ENCODE data around the gene ATP6V0A4.

DNA sequence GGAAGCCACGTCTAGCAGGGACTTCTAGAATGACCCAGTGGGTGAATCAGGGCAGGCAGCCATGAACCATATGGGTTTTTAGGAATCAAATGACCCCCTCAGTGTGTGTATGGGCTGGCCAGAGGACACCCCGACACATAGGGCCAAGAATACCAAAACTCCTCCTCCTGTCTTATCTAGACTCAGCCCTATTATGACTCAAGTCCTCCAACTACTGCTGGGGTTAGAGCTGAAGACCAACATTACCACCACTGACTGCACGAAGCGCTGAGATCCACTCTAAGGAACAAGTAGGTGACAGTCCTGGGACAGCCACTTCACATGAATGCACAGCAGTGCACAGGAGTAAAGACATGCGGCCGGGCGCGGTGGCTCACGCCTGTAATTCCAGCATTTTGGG is 85.3 kb downstream of the ATP6V0A4 start:
- TF ChIP-seq, protein P1, sequence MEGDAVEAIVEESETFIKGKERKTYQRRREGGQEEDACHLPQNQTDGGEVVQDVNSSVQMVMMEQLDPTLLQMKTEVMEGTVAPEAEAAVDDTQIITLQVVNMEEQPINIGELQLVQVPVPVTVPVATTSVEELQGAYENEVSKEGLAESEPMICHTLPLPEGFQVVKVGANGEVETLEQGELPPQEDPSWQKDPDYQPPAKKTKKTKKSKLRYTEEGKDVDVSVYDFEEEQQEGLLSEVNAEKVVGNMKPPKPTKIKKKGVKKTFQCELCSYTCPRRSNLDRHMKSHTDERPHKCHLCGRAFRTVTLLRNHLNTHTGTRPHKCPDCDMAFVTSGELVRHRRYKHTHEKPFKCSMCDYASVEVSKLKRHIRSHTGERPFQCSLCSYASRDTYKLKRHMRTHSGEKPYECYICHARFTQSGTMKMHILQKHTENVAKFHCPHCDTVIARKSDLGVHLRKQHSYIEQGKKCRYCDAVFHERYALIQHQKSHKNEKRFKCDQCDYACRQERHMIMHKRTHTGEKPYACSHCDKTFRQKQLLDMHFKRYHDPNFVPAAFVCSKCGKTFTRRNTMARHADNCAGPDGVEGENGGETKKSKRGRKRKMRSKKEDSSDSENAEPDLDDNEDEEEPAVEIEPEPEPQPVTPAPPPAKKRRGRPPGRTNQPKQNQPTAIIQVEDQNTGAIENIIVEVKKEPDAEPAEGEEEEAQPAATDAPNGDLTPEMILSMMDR (conservative IDR thresholded peaks at IDR 0.05; ENCODE audit: low read depth, low read length), result no peak
- no peak for TF ChIP-seq EZH2 (IDR thresholded peaks at IDR 0.05; ENCODE audit: low read length, unreplicated experiment)
- TF ChIP-seq EZH2phosphoT487 (IDR thresholded peaks at IDR 0.05; ENCODE audit: borderline replicate concordance, low read length), result no peak

Measured in PC-3 (cell line).